SK-N-SH treated with all-trans-retinoic acid at 6 μM for 48 hours (cell line): ENCODE data around the gene SEMA4C.

Experiments used
- ATAC-seq: fragments of 200-7000 bp; cut with Tn5 transposase; 3 replicates; pipeline ENCODE4 v1.9.1; 2020; ENCODE audit warnings: mild to moderate bottlenecking, moderate library complexity
- ARNTL ChIP-seq: fragments of 450-650 bp; formaldehyde crosslinking; IDR thresholded peaks from 2 replicates; pipeline ENCODE4 v1.5.0; 2020; ENCODE audit warnings: low read depth, mild to moderate bottlenecking, moderate library complexity, borderline replicate concordance
- ESRRG ChIP-seq: fragments of 250-450 bp; sonication (Bioruptor Pico); IDR thresholded peaks from 2 replicates; pipeline ENCODE4 v1.6.1; 2021; ENCODE audit warnings: mild to moderate bottlenecking
- ISL1 ChIP-seq: fragments of 250-450 bp; sonication (Bioruptor Pico); IDR thresholded peaks from 2 replicates; pipeline ENCODE4 v2.1.2; 2022; ENCODE audit warnings: mild to moderate bottlenecking, moderate library complexity
- OSR1 ChIP-seq: fragments of 250-450 bp; sonication (Bioruptor Pico); IDR thresholded peaks from 2 replicates; pipeline ENCODE4 v1.8.0; 2022; ENCODE audit warnings: moderate library complexity, mild to moderate bottlenecking, inconsistent platforms
- POU6F1 ChIP-seq: fragments of 250-450 bp; sonication (Bioruptor Pico); IDR thresholded peaks from 2 replicates; pipeline ENCODE4 v1.8.0; 2021; ENCODE audit warnings: low read depth, mild to moderate bottlenecking, moderate library complexity, borderline replicate concordance
- PPARA ChIP-seq: fragments of 250-450 bp; sonication (Bioruptor Pico); IDR thresholded peaks from 2 replicates; pipeline ENCODE4 v1.5.0; 2020; ENCODE audit warnings: mild to moderate bottlenecking, borderline replicate concordance
- ZFP3 ChIP-seq: fragments of 250-450 bp; sonication (Bioruptor Pico); IDR thresholded peaks from 2 replicates; pipeline ENCODE4 v1.5.0; 2020; ENCODE audit warnings: mild to moderate bottlenecking, moderate library complexity
- TF ChIP-seq, protein P1 (sequence below): fragments of 250-450 bp; sonication (Bioruptor Pico); IDR thresholded peaks from 2 replicates; pipeline ENCODE4 v1.5.1; 2020; ENCODE audit warnings: low read depth, mild to moderate bottlenecking, moderate library complexity
- TF ChIP-seq, protein P2 (sequence below): fragments of 250-450 bp; sonication (Bioruptor Pico); IDR thresholded peaks from 2 replicates; pipeline ENCODE4 v1.5.0; 2020; ENCODE audit warnings: mild to moderate bottlenecking, moderate library complexity
- TF ChIP-seq, protein P3 (sequence below): fragments of 250-450 bp; sonication (Bioruptor Pico); IDR thresholded peaks from 2 replicates; pipeline ENCODE4 v1.5.1; 2021; ENCODE audit warnings: mild to moderate bottlenecking, moderate library complexity
- TF ChIP-seq, protein P4 (sequence below): fragments of 250-450 bp; sonication (Bioruptor Pico); IDR thresholded peaks from 2 replicates; pipeline ENCODE4 v1.8.0; 2020; ENCODE audit warnings: mild to moderate bottlenecking, moderate library complexity, borderline replicate concordance

Gene SEMA4C

DNA sequence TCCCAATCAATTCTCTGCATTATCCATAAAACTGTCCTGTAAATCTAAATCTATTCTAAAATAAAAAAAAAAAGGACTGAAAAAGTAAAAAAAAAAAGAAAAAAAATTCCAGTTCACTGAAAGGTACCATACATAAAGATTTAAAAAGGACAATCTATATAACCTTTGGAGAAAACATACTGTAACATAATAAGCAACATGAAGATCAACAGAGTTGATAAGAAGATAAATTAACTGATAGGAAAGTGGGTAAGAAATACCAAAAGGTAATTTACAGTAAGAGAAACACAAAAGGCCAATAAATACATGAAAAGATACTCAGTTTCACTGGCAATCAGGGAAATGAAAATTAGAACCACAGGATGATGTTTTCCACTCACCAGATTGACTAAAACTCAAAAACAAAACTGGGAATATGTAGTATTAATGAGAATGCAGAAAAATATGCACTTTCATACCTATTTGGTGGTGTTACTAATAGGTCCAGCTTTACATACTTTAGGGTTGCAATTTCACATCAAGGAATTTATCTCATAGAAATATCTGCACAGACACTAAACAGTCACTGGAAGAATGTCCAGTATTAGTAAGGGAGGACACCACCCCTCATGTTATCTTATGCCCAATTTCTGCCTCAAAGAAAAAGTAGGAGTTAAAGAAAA, 48.3 kb upstream of the SEMA4C start (continued):
- TF ChIP-seq, protein P1, sequence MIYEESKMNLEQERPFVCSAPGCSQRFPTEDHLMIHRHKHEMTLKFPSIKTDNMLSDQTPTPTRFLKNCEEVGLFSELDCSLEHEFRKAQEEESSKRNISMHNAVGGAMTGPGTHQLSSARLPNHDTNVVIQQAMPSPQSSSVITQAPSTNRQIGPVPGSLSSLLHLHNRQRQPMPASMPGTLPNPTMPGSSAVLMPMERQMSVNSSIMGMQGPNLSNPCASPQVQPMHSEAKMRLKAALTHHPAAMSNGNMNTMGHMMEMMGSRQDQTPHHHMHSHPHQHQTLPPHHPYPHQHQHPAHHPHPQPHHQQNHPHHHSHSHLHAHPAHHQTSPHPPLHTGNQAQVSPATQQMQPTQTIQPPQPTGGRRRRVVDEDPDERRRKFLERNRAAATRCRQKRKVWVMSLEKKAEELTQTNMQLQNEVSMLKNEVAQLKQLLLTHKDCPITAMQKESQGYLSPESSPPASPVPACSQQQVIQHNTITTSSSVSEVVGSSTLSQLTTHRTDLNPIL (CRISPR knock-in tag), result no peak

DNA sequence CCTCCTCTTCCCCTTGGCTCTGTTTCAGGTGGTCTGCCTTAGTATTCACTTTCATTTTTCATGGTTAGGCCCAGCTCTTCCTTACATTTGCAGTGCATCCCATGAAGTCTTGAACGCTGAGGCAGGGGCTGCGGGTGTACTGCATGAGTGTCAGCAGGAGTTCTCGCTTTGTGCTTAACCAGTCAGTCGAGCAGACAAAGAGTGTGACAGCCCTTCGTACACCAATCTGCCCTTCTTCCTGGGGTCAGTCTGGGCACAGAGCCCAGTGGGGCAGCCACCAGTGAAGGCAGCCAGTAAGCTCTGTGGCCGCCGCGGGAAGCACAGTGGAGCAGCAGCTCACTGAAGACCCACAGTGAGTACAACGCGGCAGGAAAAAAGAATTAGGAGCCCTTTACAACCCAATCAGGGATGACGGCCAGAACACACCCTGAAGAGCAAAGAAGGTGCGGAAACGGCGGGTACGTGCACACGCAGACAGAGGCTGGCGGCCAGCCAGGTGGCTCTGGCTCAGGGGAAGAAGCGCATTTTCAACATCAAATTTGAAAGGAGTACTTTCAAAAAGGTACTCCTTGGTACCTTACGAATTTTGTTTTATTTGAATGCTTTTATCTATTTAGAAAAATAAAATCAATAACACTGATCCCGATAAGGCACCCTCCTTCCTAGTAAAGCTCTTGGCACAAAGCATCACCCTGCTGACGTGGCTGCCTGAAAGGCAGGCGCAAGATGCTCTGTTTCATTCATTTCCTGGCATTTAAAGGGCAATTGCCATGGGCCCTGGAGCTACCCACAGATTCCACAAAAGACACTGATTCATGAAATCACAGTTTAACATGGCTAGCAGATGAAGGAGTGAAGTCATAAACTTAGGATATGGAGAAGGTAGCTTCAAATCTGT, 47.0 kb upstream of the SEMA4C start:
- no peak for ATAC-seq

GRCh38 chr2:96916156-96916630, 46.3 kb upstream of the SEMA4C start:
- ATAC-seq, result peak; percentile 44; the same call in 1 of the 3 replicates
- TF ChIP-seq, protein P1 (CRISPR knock-in tag), result no peak
- TF ChIP-seq ESRRG (CRISPR knock-in tag), result no peak
- TF ChIP-seq, all 23 proteins: peak for 0

More for the DNA sequence above, 47.0 kb upstream of the SEMA4C start:
- no peak for TF ChIP-seq PPARA (CRISPR knock-in tag)
- TF ChIP-seq, protein P2, sequence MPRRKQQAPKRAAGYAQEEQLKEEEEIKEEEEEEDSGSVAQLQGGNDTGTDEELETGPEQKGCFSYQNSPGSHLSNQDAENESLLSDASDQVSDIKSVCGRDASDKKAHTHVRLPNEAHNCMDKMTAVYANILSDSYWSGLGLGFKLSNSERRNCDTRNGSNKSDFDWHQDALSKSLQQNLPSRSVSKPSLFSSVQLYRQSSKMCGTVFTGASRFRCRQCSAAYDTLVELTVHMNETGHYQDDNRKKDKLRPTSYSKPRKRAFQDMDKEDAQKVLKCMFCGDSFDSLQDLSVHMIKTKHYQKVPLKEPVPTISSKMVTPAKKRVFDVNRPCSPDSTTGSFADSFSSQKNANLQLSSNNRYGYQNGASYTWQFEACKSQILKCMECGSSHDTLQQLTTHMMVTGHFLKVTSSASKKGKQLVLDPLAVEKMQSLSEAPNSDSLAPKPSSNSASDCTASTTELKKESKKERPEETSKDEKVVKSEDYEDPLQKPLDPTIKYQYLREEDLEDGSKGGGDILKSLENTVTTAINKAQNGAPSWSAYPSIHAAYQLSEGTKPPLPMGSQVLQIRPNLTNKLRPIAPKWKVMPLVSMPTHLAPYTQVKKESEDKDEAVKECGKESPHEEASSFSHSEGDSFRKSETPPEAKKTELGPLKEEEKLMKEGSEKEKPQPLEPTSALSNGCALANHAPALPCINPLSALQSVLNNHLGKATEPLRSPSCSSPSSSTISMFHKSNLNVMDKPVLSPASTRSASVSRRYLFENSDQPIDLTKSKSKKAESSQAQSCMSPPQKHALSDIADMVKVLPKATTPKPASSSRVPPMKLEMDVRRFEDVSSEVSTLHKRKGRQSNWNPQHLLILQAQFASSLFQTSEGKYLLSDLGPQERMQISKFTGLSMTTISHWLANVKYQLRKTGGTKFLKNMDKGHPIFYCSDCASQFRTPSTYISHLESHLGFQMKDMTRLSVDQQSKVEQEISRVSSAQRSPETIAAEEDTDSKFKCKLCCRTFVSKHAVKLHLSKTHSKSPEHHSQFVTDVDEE, result no peak
- no peak for TF ChIP-seq OSR1 (CRISPR knock-in tag)
- no peak for TF ChIP-seq ARNTL
- no peak for TF ChIP-seq POU6F1
- TF ChIP-seq, protein P3, sequence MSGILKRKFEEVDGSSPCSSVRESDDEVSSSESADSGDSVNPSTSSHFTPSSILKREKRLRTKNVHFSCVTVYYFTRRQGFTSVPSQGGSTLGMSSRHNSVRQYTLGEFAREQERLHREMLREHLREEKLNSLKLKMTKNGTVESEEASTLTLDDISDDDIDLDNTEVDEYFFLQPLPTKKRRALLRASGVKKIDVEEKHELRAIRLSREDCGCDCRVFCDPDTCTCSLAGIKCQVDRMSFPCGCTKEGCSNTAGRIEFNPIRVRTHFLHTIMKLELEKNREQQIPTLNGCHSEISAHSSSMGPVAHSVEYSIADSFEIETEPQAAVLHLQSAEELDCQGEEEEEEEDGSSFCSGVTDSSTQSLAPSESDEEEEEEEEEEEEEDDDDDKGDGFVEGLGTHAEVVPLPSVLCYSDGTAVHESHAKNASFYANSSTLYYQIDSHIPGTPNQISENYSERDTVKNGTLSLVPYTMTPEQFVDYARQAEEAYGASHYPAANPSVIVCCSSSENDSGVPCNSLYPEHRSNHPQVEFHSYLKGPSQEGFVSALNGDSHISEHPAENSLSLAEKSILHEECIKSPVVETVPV, result no peak

GRCh38 chr2:96914332-96914731, 44.5 kb upstream of the SEMA4C start:
- no peak for ATAC-seq
- TF ChIP-seq ISL1 (CRISPR knock-in tag) (no peak), PPARA (CRISPR knock-in tag) (no peak), ZFP3 (CRISPR knock-in tag) (no peak)
- TF ChIP-seq, protein P2, result no peak
- TF ChIP-seq, protein P4, sequence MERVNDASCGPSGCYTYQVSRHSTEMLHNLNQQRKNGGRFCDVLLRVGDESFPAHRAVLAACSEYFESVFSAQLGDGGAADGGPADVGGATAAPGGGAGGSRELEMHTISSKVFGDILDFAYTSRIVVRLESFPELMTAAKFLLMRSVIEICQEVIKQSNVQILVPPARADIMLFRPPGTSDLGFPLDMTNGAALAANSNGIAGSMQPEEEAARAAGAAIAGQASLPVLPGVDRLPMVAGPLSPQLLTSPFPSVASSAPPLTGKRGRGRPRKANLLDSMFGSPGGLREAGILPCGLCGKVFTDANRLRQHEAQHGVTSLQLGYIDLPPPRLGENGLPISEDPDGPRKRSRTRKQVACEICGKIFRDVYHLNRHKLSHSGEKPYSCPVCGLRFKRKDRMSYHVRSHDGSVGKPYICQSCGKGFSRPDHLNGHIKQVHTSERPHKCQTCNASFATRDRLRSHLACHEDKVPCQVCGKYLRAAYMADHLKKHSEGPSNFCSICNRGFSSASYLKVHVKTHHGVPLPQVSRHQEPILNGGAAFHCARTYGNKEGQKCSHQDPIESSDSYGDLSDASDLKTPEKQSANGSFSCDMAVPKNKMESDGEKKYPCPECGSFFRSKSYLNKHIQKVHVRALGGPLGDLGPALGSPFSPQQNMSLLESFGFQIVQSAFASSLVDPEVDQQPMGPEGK (CRISPR knock-in tag), result no peak
- TF ChIP-seq, all 23 proteins: peak for 0
